ENCODE data around the gene NDE1.

DNA sequence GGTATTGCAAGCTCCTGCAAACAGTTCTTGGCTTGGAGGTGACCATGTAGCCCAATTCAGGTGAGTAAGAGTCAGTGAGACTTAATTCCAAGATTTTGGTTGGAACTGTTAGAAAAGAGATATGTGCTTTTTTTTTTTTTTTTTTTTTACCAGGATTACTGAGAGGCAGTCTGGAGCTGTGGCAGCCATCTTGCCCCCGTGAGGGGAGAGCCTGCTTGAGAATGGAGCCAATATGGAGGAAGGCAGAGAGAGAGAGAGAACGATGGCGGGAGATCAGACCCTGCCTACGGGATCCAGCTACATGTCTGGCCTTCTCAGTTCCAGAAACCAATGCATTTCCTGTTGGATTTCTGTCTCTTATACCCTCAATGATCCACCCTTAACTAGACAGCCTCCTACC is 109.0 kb downstream of the NDE1 start:
- TF ChIP-seq ZBTB7A (IDR thresholded peaks at IDR 0.05; ENCODE audit: low read depth) (no peak), TAF1 (IDR thresholded peaks at IDR 0.05; ENCODE audit: low read depth) (no peak), CEBPB (IDR thresholded peaks at IDR 0.05) (no peak)
